ENCODE data around the gene C10orf67. TPM values are rescaled to one million over a fixed set of nuclear protein-coding genes. Genes with fewer than 3 reads are reported as not detected.

The C10orf67 gene
- total and polyA plus RNA-seq, 2 experiments from 2014 or later, result under 0.01 to 1.1 TPM

GRCh38 chr10:23364378-23364777, 19.8 kb upstream of the C10orf67 start:
- no peaks in the 10 kb centered on the region for H3K4me1 ChIP-seq (ENCODE audit: insufficient read depth)
- no peaks in the 10 kb centered on the region for H3K9me3 ChIP-seq (ENCODE audit: low read depth)
- in situ Hi-C loops (cut with MboI), result no loop called here
- no peaks in the 10 kb centered on the region for H4K20me1 ChIP-seq (ENCODE audit: insufficient read depth)
- H2AFZ ChIP-seq, result no peak overlapping the region
- no peaks in the 10 kb centered on the region for H3K79me2 ChIP-seq (ENCODE audit: insufficient read depth)
- H3K27ac ChIP-seq, result no peak overlapping the region
- 74 to 77% methylated on average over 5 of the region's 5 CpGs for WGBS, 2 experiments (ENCODE audit: low coverage in 1 of 2, low lambda C conversion rate in 2 of 2, missing lambda C conversion rate in 2 of 2)
- no peaks in the 10 kb centered on the region for H3F3A ChIP-seq (ENCODE audit: insufficient read depth)
- H3K4me3 ChIP-seq, result no peak overlapping the region
- DNase-seq, result no peak
- no peak overlapping the region for H3K4me2 ChIP-seq (ENCODE audit: unreplicated experiment)
- H3K9ac ChIP-seq, result no peak overlapping the region
- TF ChIP-seq EZH2phosphoT487 (IDR thresholded peaks at IDR 0.05; ENCODE audit: insufficient read depth, low read depth), result no peak
- TF ChIP-seq EZH2 (IDR thresholded peaks at IDR 0.05; ENCODE audit: insufficient read depth, poor library complexity, severe bottlenecking), result no peak
- no peaks in the 10 kb centered on the region for H3K36me3 ChIP-seq (ENCODE audit: low read depth)
- no peaks in the 10 kb centered on the region; the same call in 1 of the 2 replicates for H3K27me3 ChIP-seq (replicated peaks; ENCODE audit: insufficient read depth)
- H3K9me2 ChIP-seq (ENCODE audit: insufficient read depth), result no peaks in the 10 kb centered on the region

GRCh38 chr10:23363793-23364135, 19.2 kb upstream of the C10orf67 start:
- Histone ChIP-seq H3K79me2 (ENCODE audit: insufficient read depth) (no peaks in the 10 kb centered on the region), H3K27me3 (replicated peaks; ENCODE audit: insufficient read depth) (no peaks in the 10 kb centered on the region; the same call in 1 of the 2 replicates), H3F3A (ENCODE audit: insufficient read depth) (no peaks in the 10 kb centered on the region), H3K9me3 (ENCODE audit: low read depth) (no peaks in the 10 kb centered on the region), H3K9ac (no peak overlapping the region), H4K20me1 (ENCODE audit: insufficient read depth) (no peaks in the 10 kb centered on the region), H3K4me1 (ENCODE audit: insufficient read depth) (no peaks in the 10 kb centered on the region), H2AFZ (no peak overlapping the region), H3K4me2 (ENCODE audit: unreplicated experiment) (no peak overlapping the region), H3K27ac (no peak overlapping the region), H3K9me2 (ENCODE audit: insufficient read depth) (no peaks in the 10 kb centered on the region), H3K36me3 (ENCODE audit: low read depth) (no peaks in the 10 kb centered on the region), H3K4me3 (no peak overlapping the region)
- WGBS, 2 experiments (ENCODE audit: low coverage in 1 of 2, low lambda C conversion rate in 2 of 2, missing lambda C conversion rate in 2 of 2), result 70 to 81% methylated on average over 5 of the region's 5 CpGs
- no peak for TF ChIP-seq EZH2 (IDR thresholded peaks at IDR 0.05; ENCODE audit: insufficient read depth, poor library complexity, severe bottlenecking)
- no peak for TF ChIP-seq EZH2phosphoT487 (IDR thresholded peaks at IDR 0.05; ENCODE audit: insufficient read depth, low read depth)
- in situ Hi-C loops (cut with MboI), result no loop called here
- no peak for DNase-seq

GRCh38 chr10:23362879-23363792, 18.5 kb upstream of the C10orf67 start:
- no peak overlapping the region for H3K4me3 ChIP-seq
- H2AFZ ChIP-seq, result no peak overlapping the region
- H3K9ac ChIP-seq, result no peak overlapping the region
- H3F3A ChIP-seq (ENCODE audit: insufficient read depth), result no peaks in the 10 kb centered on the region
- 78 to 82% methylated on average over 9 of the region's 9 CpGs for WGBS, 2 experiments (ENCODE audit: low coverage in 1 of 2, low lambda C conversion rate in 2 of 2, missing lambda C conversion rate in 2 of 2)
- no peak for TF ChIP-seq EZH2phosphoT487 (IDR thresholded peaks at IDR 0.05; ENCODE audit: insufficient read depth, low read depth)
- H3K79me2 ChIP-seq (ENCODE audit: insufficient read depth), result no peaks in the 10 kb centered on the region
- DNase-seq, result no peak
- H3K27me3 ChIP-seq (replicated peaks; ENCODE audit: insufficient read depth), result no peaks in the 10 kb centered on the region; the same call in 1 of the 2 replicates
- no peaks in the 10 kb centered on the region for H4K20me1 ChIP-seq (ENCODE audit: insufficient read depth)
- H3K4me2 ChIP-seq (ENCODE audit: unreplicated experiment), result no peak overlapping the region
- no peaks in the 10 kb centered on the region for H3K4me1 ChIP-seq (ENCODE audit: insufficient read depth)
- H3K36me3 ChIP-seq (ENCODE audit: low read depth), result no peaks in the 10 kb centered on the region
- in situ Hi-C loops (cut with MboI), result no loop called here
- H3K9me2 ChIP-seq (ENCODE audit: insufficient read depth), result no peaks in the 10 kb centered on the region
- no peak overlapping the region for H3K27ac ChIP-seq
- no peaks in the 10 kb centered on the region for H3K9me3 ChIP-seq (ENCODE audit: low read depth)

GRCh38 chr10:23362069-23362830, 17.7 kb upstream of the C10orf67 start:
- H3K27me3 ChIP-seq (replicated peaks; ENCODE audit: insufficient read depth), result no peaks in the 10 kb centered on the region; the same call in 1 of the 2 replicates
- no peak overlapping the region for H3K4me2 ChIP-seq (ENCODE audit: unreplicated experiment)
- no peaks in the 10 kb centered on the region for H3K9me3 ChIP-seq (ENCODE audit: low read depth)
- in situ Hi-C loops (cut with MboI), result no loop called here
- no peaks in the 10 kb centered on the region for H3K36me3 ChIP-seq (ENCODE audit: low read depth)
- 90 to 100% methylated on average over 1 of the region's 1 CpG for WGBS, 2 experiments (ENCODE audit: low coverage in 1 of 2, low lambda C conversion rate in 2 of 2, missing lambda C conversion rate in 2 of 2)
- no peak overlapping the region for H2AFZ ChIP-seq
- no peaks in the 10 kb centered on the region for H3F3A ChIP-seq (ENCODE audit: insufficient read depth)
- H4K20me1 ChIP-seq (ENCODE audit: insufficient read depth), result no peaks in the 10 kb centered on the region
- no peak for TF ChIP-seq EZH2phosphoT487 (IDR thresholded peaks at IDR 0.05; ENCODE audit: insufficient read depth, low read depth)
- no peak for TF ChIP-seq EZH2 (IDR thresholded peaks at IDR 0.05; ENCODE audit: insufficient read depth, poor library complexity, severe bottlenecking)
- no peak for DNase-seq
- no peaks in the 10 kb centered on the region for H3K79me2 ChIP-seq (ENCODE audit: insufficient read depth)
- H3K9me2 ChIP-seq (ENCODE audit: insufficient read depth), result no peaks in the 10 kb centered on the region
- no peaks in the 10 kb centered on the region for H3K4me1 ChIP-seq (ENCODE audit: insufficient read depth)
- H3K27ac ChIP-seq, result no peak overlapping the region
- no peak overlapping the region for H3K9ac ChIP-seq
- H3K4me3 ChIP-seq, result no peak overlapping the region
